K562 (cell line): ENCODE measurements around the gene KBTBD12. TPM values are rescaled to one million over a fixed set of nuclear protein-coding genes. Genes with fewer than 3 reads are reported as not detected.

Experiments
- ATAC-seq: fragments of 200-7000 bp; cut with Tn5 transposase; 3 replicates; pipeline ENCODE4 v1.9.1; 2020; ENCODE audit warnings: moderate library complexity
- BruUV-seq: library from RNA; stranded (reverse); fragments of 400-500 nt; replicated peaks from 2 replicates; lab custom pipeline; 2021; lab: Mats Ljungman, UMichigan
- CTCF ChIA-PET: fragments of 300-600 bp; formaldehyde crosslinking; extraction: SDS; loops from one replicate; lab custom pipeline; 2021; ENCODE audit warnings: low intra/inter-chr PET ratio; lab: Yijun Ruan, JAX
- POLR2A ChIA-PET: fragments of 300-600, 350-650 bp; sonication (Branson Sonifier 250); formaldehyde crosslinking; extraction: SDS; loops from one replicate; lab custom pipeline; 2021; ENCODE audit warnings: antibody characterized with exemption, inconsistent platforms; lab: Yijun Ruan, JAX
- DNase-seq, 4 experiments: peaks; one replicate each; pipeline versions ENCODE4 v3.0.0 to v3.0.0-alpha.2; 2011 to 2018; ENCODE audit warnings: low spot score in 3 of 4, mixed read lengths in 3 of 4; ENCODE audit errors: extremely low read depth in 1 of 4
- FAIRE-seq: peaks from 2 replicates; lab custom pipeline; 2011; peaks lifted over from hg19 to GRCh38; lab: Jason Lieb, UNC
- H2AFZ ChIP-seq: 2 replicates; pipeline ENCODE4 v1.6.0; 2011; ENCODE audit warnings: low read depth, low read length, control low read depth, inconsistent platforms
- H3K27ac ChIP-seq: fragments of 200-600 bp; 3 replicates; pipeline ENCODE4 v1.8.0; 2011; ENCODE audit warnings: low read depth, mild to moderate bottlenecking, control low read depth, inconsistent platforms, low read length, moderate library complexity, mixed read lengths; ENCODE audit errors: extremely low read depth
- H3K27me3 ChIP-seq, 2 experiments: fragments of 300-600 bp in 1 of 2; 2 replicates in 1 of 2; 3 replicates in 1 of 2; pipeline versions ENCODE4 v1.6.0 to v1.8.0; 2011; ENCODE audit warnings: inconsistent platforms in 2 of 2, low read length in 2 of 2, mild to moderate bottlenecking in 1 of 2, mixed read lengths in 1 of 2, moderate library complexity in 1 of 2; ENCODE audit not compliant: control insufficient read depth in 2 of 2, insufficient read depth in 2 of 2
- H3K36me3 ChIP-seq: fragments of 300-600 bp; 3 replicates; pipeline ENCODE4 v1.8.0; 2011; ENCODE audit warnings: mild to moderate bottlenecking, low read length, inconsistent platforms; ENCODE audit not compliant: control insufficient read depth, insufficient read depth
- H3K4me1 ChIP-seq, 2 experiments: fragments of 200-600 bp in 1 of 2; replicated peaks in 1 of 2; 2 replicates in 1 of 2; 3 replicates in 1 of 2; pipeline versions ENCODE4 v1.5.1 to v1.8.0; 2011; ENCODE audit warnings: inconsistent platforms in 2 of 2, low read length in 2 of 2, mild to moderate bottlenecking in 1 of 2, mixed read lengths in 1 of 2, moderate library complexity in 1 of 2; ENCODE audit not compliant: control insufficient read depth in 2 of 2, insufficient read depth in 2 of 2
- H3K4me2 ChIP-seq: 2 replicates; pipeline ENCODE4 v1.6.1; 2011; ENCODE audit warnings: low read length, control low read depth, inconsistent platforms, mixed read lengths; ENCODE audit not compliant: insufficient read depth
- H3K4me3 ChIP-seq: fragments of 200-600 bp; sonication (generic), shearing (Covaris generic); 2 replicates; pipeline ENCODE4 v1.5.1; 2016; ENCODE audit warnings: control low read depth, inconsistent platforms
- H3K79me2 ChIP-seq: fragments of 200-600 bp; 3 replicates; pipeline ENCODE4 v1.8.0; 2011; ENCODE audit warnings: low read length, inconsistent platforms; ENCODE audit not compliant: control insufficient read depth, insufficient read depth
- H3K9ac ChIP-seq, 2 experiments: 2 replicates each; pipeline versions ENCODE4 v1.6.0 to v1.6.1; 2011; ENCODE audit warnings: low read depth in 2 of 2, low read length in 2 of 2, control low read depth in 1 of 2, inconsistent platforms in 1 of 2, mild to moderate bottlenecking in 1 of 2, mixed read lengths in 1 of 2; ENCODE audit not compliant: insufficient read depth in 1 of 2
- H3K9me1 ChIP-seq: one replicate; pipeline ENCODE4 v1.6.0; 2011; ENCODE audit warnings: inconsistent platforms, mild to moderate bottlenecking, low read length, moderate library complexity; ENCODE audit not compliant: control insufficient read depth, insufficient read depth
- H3K9me3 ChIP-seq: replicated peaks from 2 replicates; pipeline ENCODE4 v1.5.1; 2011; ENCODE audit warnings: low read depth, low read length, inconsistent platforms; ENCODE audit not compliant: control insufficient read depth, insufficient read depth
- H4K20me1 ChIP-seq: replicated peaks from 2 replicates; pipeline ENCODE4 v1.6.1; 2011; ENCODE audit warnings: low read length, inconsistent platforms, mixed read lengths; ENCODE audit not compliant: control insufficient read depth, insufficient read depth
- CEBPG ChIP-seq, 3 experiments: fragments of 200-800 bp in 1 of 3; sonication (Bioruptor generic) in 1 of 3; sonication (generic) in 1 of 3; formaldehyde crosslinking in 1 of 3; IDR thresholded peaks in 2 of 3; conservative IDR thresholded peaks in 1 of 3; 2 replicates each; pipeline versions ENCODE4 v1.6.1 to v1.8.0; 2016 to 2022; ENCODE audit warnings: missing compliant biosample characterization in 2 of 3, missing genetic modification characterization in 2 of 3, mild to moderate bottlenecking in 1 of 3, missing genetic modification reagents in 1 of 3
- NR2C2 ChIP-seq, 2 experiments: fragments of 200-800 bp in 1 of 2; sonication (Bioruptor generic) in 1 of 2; sonication (generic) in 1 of 2; formaldehyde crosslinking in 1 of 2; IDR thresholded peaks; 2 replicates each; pipeline versions ENCODE4 v1.6.1 to v1.8.0; 2016 to 2022; ENCODE audit warnings: mild to moderate bottlenecking in 1 of 2, missing compliant biosample characterization in 1 of 2, missing genetic modification characterization in 1 of 2, missing genetic modification reagents in 1 of 2
- PHF20 ChIP-seq: fragments of 450-650 bp; IDR thresholded peaks from 2 replicates; pipeline ENCODE4 v1.6.1; 2018; ENCODE audit not compliant: partially characterized antibody
- POLR2B ChIP-seq: fragments of 450-650 bp; IDR thresholded peaks from 2 replicates; pipeline ENCODE4 v1.6.1; 2018; ENCODE audit warnings: low read depth; ENCODE audit not compliant: partially characterized antibody
- POLR2G ChIP-seq: fragments of 200-400 bp; formaldehyde crosslinking; IDR thresholded peaks from 2 replicates; pipeline ENCODE4 v1.6.1; 2017; ENCODE audit warnings: low read depth, mild to moderate bottlenecking, antibody characterized with exemption, low read length, moderate library complexity
- PPARD ChIP-seq: fragments of 250-450 bp; sonication (Bioruptor Pico); IDR thresholded peaks from 2 replicates; pipeline ENCODE4 v1.8.0; 2022; ENCODE audit warnings: inconsistent platforms, mild to moderate bottlenecking, moderate library complexity
- PTRF ChIP-seq: fragments of 450-650 bp; IDR thresholded peaks from 2 replicates; pipeline ENCODE4 v1.6.1; 2016; ENCODE audit warnings: mild to moderate bottlenecking, missing genetic modification characterization, missing compliant biosample characterization
- PURB ChIP-seq: sonication (generic); formaldehyde crosslinking; IDR thresholded peaks from 2 replicates; pipeline ENCODE4 v1.9.0; 2021; ENCODE audit warnings: low read depth, mild to moderate bottlenecking, missing genetic modification reagents
- SRSF3 ChIP-seq: fragments of 200-400 bp; formaldehyde crosslinking; IDR thresholded peaks from 2 replicates; pipeline ENCODE4 v1.6.1; 2016; ENCODE audit warnings: mild to moderate bottlenecking, low read length, moderate library complexity; ENCODE audit not compliant: insufficient read depth
- TAF9B ChIP-seq: fragments of 450-650 bp; IDR thresholded peaks from 2 replicates; pipeline ENCODE4 v1.6.1; 2018; ENCODE audit warnings: mild to moderate bottlenecking; ENCODE audit not compliant: partially characterized antibody
- TFAM ChIP-seq: fragments of 250-450 bp; sonication (Bioruptor Pico); conservative IDR thresholded peaks from 2 replicates; pipeline ENCODE4 v1.5.0; 2021; ENCODE audit warnings: mild to moderate bottlenecking, moderate library complexity
- WGBS: fragments of 100-300 bp; shearing (Covaris generic); methylation state at CpG from one replicate; pipeline ENCODE4 v1.1.6; 2016; ENCODE audit warnings: low coverage, mixed read lengths; ENCODE audit not compliant: insufficient coverage; ENCODE audit errors: missing lambda C conversion rate; 5-methylcytosine and 5-hydroxymethylcytosine counted together
- in situ Hi-C: fragments of 300-500 bp; cut with MboI; formaldehyde crosslinking; loops from 4 replicates; pipeline ENCODE4 v1.15.0; 2018; ENCODE audit warnings: inconsistent platforms, mixed read lengths
- intact Hi-C: fragments of 100-400 bp; cut with micrococcal nuclease; formaldehyde crosslinking; loops from 2 replicates; pipeline ENCODE4 v1.14.2; 2022
- polyA plus RNA-seq, 8 experiments: library from polyadenylated mRNA; depleted of rRNA in 4 of 8; stranded (reverse) in 5 of 8; unstranded in 3 of 8; fragments of >200 nt; fragmentation: Nextera tagmentation in 2 of 8; fragmentation: Illumina TruSeq in 1 of 8; extraction: Ambion mirVana in 2 of 8; extraction: Trizol in 1 of 8; gene quantifications; 2 replicates each; pipeline versions ENCODE4 v1.2.1 to v1.2.3, GENCODE V29; 2011 to 2014; ENCODE audit warnings: inconsistent platforms in 1 of 8, missing spikeins in 1 of 8
- total RNA-seq, 7 experiments: library from RNA; depleted of rRNA in 6 of 7; stranded (reverse); fragments of >200 nt in 6 of 7; fragmentation: Illumina TruSeq in 2 of 7; extraction: Trizol in 2 of 7; gene quantifications; 2 replicates each; pipeline versions ENCODE4 v1.2.1 to v1.2.3, GENCODE V29; 2011 to 2021; ENCODE audit warnings: low replicate concordance in 1 of 7
- TF ChIP-seq, protein P1 (sequence below): sonication (generic); formaldehyde crosslinking; IDR thresholded peaks from 2 replicates; pipeline ENCODE4 v1.8.1; 2023; ENCODE audit warnings: mild to moderate bottlenecking, missing genetic modification reagents
- TF ChIP-seq, protein P2 (sequence below): fragments of 250-450 bp; sonication (Bioruptor Pico); IDR thresholded peaks from 2 replicates; pipeline ENCODE4 v1.9.0; 2021; ENCODE audit warnings: mild to moderate bottlenecking, inconsistent platforms

Gene KBTBD12
- total and polyA plus RNA-seq, 9 of the 15 experiments (the other 6 are each of a cell fraction or from before 2014, with no cell fraction given), result not detected

DNA sequence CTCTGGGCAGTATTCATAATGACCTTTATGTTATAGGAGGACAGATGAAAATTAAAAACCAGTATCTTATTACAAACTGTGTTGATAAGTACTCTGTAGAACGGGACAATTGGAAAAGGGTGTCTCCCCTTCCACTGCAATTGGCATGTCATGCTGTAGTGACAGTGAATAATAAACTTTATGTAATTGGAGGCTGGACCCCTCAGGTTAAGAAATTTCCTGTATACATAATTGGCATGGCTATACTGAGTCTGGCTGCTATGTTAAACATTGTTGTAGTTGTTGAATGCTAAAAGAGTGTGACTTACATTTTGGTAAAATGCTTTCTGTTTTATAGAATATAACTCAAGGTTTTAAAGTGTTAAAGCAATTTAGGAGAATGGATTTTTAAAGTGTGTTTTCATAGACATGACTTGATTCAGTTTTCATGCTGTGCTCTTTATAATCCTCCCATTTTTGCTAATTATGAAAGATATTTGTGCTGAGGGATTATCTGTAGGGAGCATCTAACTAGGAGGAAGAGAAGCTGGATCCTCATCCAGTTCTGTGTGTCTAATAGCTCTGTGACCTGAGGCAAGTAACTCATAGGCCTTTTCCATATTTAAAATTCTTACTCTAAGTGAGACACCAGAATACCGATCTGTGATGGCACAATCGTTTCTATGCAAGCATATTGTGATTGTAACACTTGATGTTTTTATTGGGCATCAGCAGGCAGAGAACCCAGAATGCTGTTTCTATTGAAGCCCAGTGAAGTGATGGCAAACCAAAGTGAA, 13.0 kb downstream of the KBTBD12 start:
- H4K20me1 ChIP-seq, result no peaks in the 10 kb centered on the region
- H3K9me1 ChIP-seq, result no peaks in the 10 kb centered on the region
- H3K27me3 ChIP-seq, result no peaks in the 10 kb centered on the region
- no peaks in the 10 kb centered on the region for H3K79me2 ChIP-seq
- H3K4me3 ChIP-seq, result no peak overlapping the region
- no peak for FAIRE-seq
- intact Hi-C loops, result no loop called here
- TF ChIP-seq POLR2B (no peak), PURB (CRISPR knock-in tag) (no peak), POLR2G (no peak), PHF20 (no peak), PTRF (tag) (no peak), TFAM (CRISPR knock-in tag) (no peak), CEBPG (CRISPR knock-in tag; IDR thresholded peaks at IDR 0.05) (no peak), CEBPG (tag; conservative IDR thresholded peaks at IDR 0.05 in 1 of 2, IDR thresholded peaks at IDR 0.05 in 1 of 2) (no peak), TAF9B (no peak), PPARD (CRISPR knock-in tag) (no peak), SRSF3 (no peak), NR2C2 (CRISPR knock-in tag; IDR thresholded peaks at IDR 0.05) (no peak), NR2C2 (tag; IDR thresholded peaks at IDR 0.05) (no peak)
- TF ChIP-seq, protein P1, sequence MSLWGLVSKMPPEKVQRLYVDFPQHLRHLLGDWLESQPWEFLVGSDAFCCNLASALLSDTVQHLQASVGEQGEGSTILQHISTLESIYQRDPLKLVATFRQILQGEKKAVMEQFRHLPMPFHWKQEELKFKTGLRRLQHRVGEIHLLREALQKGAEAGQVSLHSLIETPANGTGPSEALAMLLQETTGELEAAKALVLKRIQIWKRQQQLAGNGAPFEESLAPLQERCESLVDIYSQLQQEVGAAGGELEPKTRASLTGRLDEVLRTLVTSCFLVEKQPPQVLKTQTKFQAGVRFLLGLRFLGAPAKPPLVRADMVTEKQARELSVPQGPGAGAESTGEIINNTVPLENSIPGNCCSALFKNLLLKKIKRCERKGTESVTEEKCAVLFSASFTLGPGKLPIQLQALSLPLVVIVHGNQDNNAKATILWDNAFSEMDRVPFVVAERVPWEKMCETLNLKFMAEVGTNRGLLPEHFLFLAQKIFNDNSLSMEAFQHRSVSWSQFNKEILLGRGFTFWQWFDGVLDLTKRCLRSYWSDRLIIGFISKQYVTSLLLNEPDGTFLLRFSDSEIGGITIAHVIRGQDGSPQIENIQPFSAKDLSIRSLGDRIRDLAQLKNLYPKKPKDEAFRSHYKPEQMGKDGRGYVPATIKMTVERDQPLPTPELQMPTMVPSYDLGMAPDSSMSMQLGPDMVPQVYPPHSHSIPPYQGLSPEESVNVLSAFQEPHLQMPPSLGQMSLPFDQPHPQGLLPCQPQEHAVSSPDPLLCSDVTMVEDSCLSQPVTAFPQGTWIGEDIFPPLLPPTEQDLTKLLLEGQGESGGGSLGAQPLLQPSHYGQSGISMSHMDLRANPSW (CRISPR knock-in tag), result no peak
- TF ChIP-seq, protein P2, sequence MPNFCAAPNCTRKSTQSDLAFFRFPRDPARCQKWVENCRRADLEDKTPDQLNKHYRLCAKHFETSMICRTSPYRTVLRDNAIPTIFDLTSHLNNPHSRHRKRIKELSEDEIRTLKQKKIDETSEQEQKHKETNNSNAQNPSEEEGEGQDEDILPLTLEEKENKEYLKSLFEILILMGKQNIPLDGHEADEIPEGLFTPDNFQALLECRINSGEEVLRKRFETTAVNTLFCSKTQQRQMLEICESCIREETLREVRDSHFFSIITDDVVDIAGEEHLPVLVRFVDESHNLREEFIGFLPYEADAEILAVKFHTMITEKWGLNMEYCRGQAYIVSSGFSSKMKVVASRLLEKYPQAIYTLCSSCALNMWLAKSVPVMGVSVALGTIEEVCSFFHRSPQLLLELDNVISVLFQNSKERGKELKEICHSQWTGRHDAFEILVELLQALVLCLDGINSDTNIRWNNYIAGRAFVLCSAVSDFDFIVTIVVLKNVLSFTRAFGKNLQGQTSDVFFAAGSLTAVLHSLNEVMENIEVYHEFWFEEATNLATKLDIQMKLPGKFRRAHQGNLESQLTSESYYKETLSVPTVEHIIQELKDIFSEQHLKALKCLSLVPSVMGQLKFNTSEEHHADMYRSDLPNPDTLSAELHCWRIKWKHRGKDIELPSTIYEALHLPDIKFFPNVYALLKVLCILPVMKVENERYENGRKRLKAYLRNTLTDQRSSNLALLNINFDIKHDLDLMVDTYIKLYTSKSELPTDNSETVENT, result no peak
- in situ Hi-C loops, result no loop called here
- no peak overlapping the region for H3K4me2 ChIP-seq
- no peak for ATAC-seq
- ChIA-PET CTCF (no interaction called here), POLR2A (no interaction called here)
- H3K4me1 ChIP-seq, result no peaks in the 10 kb centered on the region
- no TSS peak for BruUV-seq
- H3K36me3 ChIP-seq, result no peaks in the 10 kb centered on the region
- no peak for DNase-seq
- 0% methylated on average over 3 of the region's 3 CpGs for WGBS
- H3K9ac ChIP-seq, result no peak overlapping the region
- no peaks in the 10 kb centered on the region for H3K9me3 ChIP-seq
- H2AFZ ChIP-seq, result no peak overlapping the region
- no peak overlapping the region for H3K27ac ChIP-seq
